Naive B cell (primary cell): ENCODE results near the gene TOMM22. TPM values are rescaled to one million over a fixed set of nuclear protein-coding genes. Genes with fewer than 3 reads are reported as not detected.

Experiments used
- ATAC-seq, 2 donors: fragments of 150-1000 bp; cut with Tn5 transposase; 2 replicates each; pipeline ENCODE4 v1.10.0; 2021; ENCODE audit warnings: low read depth in 2 of 2, mild to moderate bottlenecking in 2 of 2, moderate library complexity in 2 of 2
- DNase-seq: peaks from one replicate; pipeline ENCODE4 v3.0.0; 2022
- H3K27ac Mint-ChIP-seq, 6 donors: one replicate each; pipeline ENCODE4 v1.8.0; 2020 to 2022; ENCODE audit warnings: mild to moderate bottlenecking in 6 of 6, mixed read lengths in 6 of 6, moderate library complexity in 5 of 6, inconsistent platforms in 2 of 6
- H3K27me3 Mint-ChIP-seq, 3 donors: one replicate each; pipeline ENCODE4 v1.8.0; 2021 to 2022; ENCODE audit warnings: mixed read lengths in 3 of 3, mild to moderate bottlenecking in 1 of 3
- H3K36me3 Mint-ChIP-seq, 2 donors: one replicate each; pipeline ENCODE4 v1.8.0; 2020 to 2022; ENCODE audit warnings: mixed read lengths in 2 of 2, inconsistent platforms in 1 of 2, mild to moderate bottlenecking in 1 of 2
- H3K4me1 Mint-ChIP-seq, 3 donors: one replicate each; pipeline ENCODE4 v1.8.0; 2020 to 2022; ENCODE audit warnings: mixed read lengths in 3 of 3, inconsistent platforms in 1 of 3, mild to moderate bottlenecking in 1 of 3, moderate library complexity in 1 of 3
- H3K4me3 Mint-ChIP-seq, 8 donors: one replicate each; pipeline ENCODE4 v1.8.0; 2020 to 2022; ENCODE audit warnings: mild to moderate bottlenecking in 8 of 8, mixed read lengths in 8 of 8, moderate library complexity in 8 of 8, inconsistent platforms in 2 of 8
- H3K9me3 Mint-ChIP-seq, 7 donors: one replicate each; pipeline ENCODE4 v1.8.0; 2020 to 2022; ENCODE audit warnings: mixed read lengths in 7 of 7, mild to moderate bottlenecking in 5 of 7, inconsistent platforms in 2 of 7, moderate library complexity in 1 of 7
- polyA plus RNA-seq, 6 donors: library from polyadenylated mRNA; unstranded; fragments of 300-500 nt; fragmentation: Illumina TruSeq; gene quantifications; one replicate each; pipeline ENCODE4 v1.2.3, GENCODE V29; 2021; ENCODE audit warnings: low read depth in 6 of 6

TOMM22 gene
- polyA plus RNA-seq, 6 donors from 2014 or later: 59.6 to 78.7 (median 71.0) TPM

GRCh38 chr22:38712486-38713207 is 30.9 kb downstream of the TOMM22 start:
- no peak for ATAC-seq
- Mint-ChIP-seq H3K36me3 (peaks cover 8 to 31% of the 10 kb centered on the region in 2 donors), H3K4me3 (peak overlapping the region in 3 of 8 donors; percentile 7 to 23 (median 21))

GRCh38 chr22:38713921-38714320 is 32.2 kb downstream of the TOMM22 start:
- Mint-ChIP-seq H3K27me3 (no peaks in the 10 kb centered on the region), H3K9me3 (no peaks in the 10 kb centered on the region), H3K36me3 (peaks cover 8 to 31% of the 10 kb centered on the region in 2 donors), H3K4me3 (peak overlapping the region in 1 of 8 donors; percentile 45), H3K4me1 (peaks cover 63 to 67% (median 63%) of the 10 kb centered on the region in 3 donors), H3K27ac (peak overlapping the region in 4 of 6 donors; percentile 29 to 70 (median 44))
- DNase-seq (no peak), ATAC-seq (no peak)

More at GRCh38 chr22:38712486-38713207, 30.9 kb downstream of the TOMM22 start:
- H3K27me3 Mint-ChIP-seq: no peaks in the 10 kb centered on the region
- DNase-seq: no peak
- peak overlapping the region in 3 of 6 donors; percentile 12 to 77 (median 70) for H3K27ac Mint-ChIP-seq
- H3K9me3 Mint-ChIP-seq: no peaks in the 10 kb centered on the region
- H3K4me1 Mint-ChIP-seq: peaks cover 76 to 80% (median 76%) of the 10 kb centered on the region in 3 donors

GRCh38 chr22:38715176-38715764 is 33.5 kb downstream of the TOMM22 start:
- H3K27ac Mint-ChIP-seq: peak overlapping the region in 3 of 6 donors; percentile 24 to 58 (median 25)
- DNase-seq (no peak), ATAC-seq (no peak)
- H3K9me3 Mint-ChIP-seq: no peaks in the 10 kb centered on the region
- H3K27me3 Mint-ChIP-seq: no peaks in the 10 kb centered on the region
- peak overlapping the region in 3 of 8 donors; percentile 17 to 50 (median 19) for H3K4me3 Mint-ChIP-seq
- H3K4me1 Mint-ChIP-seq: peaks cover 49 to 55% (median 50%) of the 10 kb centered on the region in 3 donors
- H3K36me3 Mint-ChIP-seq: peaks cover 8 to 31% of the 10 kb centered on the region in 2 donors

GRCh38 chr22:38715852-38716251 is 34.1 kb downstream of the TOMM22 start:
- no peaks in the 10 kb centered on the region for H3K27me3 Mint-ChIP-seq
- no peak overlapping the region for H3K4me3 Mint-ChIP-seq
- H3K27ac Mint-ChIP-seq: peak overlapping the region in 2 of 6 donors; percentile 24 to 57
- peaks cover 44 to 51% (median 44%) of the 10 kb centered on the region in 3 donors for H3K4me1 Mint-ChIP-seq
- ATAC-seq (no peak), DNase-seq (no peak)
- H3K36me3 Mint-ChIP-seq: peaks cover 5 to 27% of the 10 kb centered on the region in 2 donors
- H3K9me3 Mint-ChIP-seq: no peaks in the 10 kb centered on the region

DNA sequence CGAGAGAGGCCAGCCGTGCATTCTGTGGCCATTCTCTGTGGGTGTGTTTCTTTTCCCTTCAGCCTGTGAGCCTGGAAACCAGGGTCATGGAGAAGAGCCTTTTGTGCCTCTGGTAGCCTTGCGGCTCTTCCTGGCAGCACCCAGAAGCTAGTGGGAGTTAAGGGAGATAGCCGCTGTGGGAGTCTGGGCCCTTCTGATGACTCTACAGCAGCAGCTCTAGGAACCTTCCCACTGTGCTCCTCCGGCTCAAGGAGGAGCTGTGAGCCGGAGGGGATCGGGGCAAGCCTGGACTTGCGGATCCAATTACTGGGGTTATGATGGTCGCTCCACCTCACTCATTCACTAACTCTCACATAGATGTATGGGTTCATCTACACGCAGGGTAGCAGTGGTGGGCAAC is 34.5 kb downstream of the TOMM22 start:
- Mint-ChIP-seq H3K27ac (peak overlapping the region in 3 of 6 donors; percentile 47 to 81 (median 78)), H3K4me1 (peaks cover 39 to 47% (median 40%) of the 10 kb centered on the region in 3 donors), H3K4me3 (no peak overlapping the region), H3K27me3 (no peaks in the 10 kb centered on the region), H3K36me3 (peaks cover 1 to 24% of the 10 kb centered on the region in 2 donors), H3K9me3 (no peaks in the 10 kb centered on the region)
- DNase-seq (no peak), ATAC-seq (no peak)

DNA sequence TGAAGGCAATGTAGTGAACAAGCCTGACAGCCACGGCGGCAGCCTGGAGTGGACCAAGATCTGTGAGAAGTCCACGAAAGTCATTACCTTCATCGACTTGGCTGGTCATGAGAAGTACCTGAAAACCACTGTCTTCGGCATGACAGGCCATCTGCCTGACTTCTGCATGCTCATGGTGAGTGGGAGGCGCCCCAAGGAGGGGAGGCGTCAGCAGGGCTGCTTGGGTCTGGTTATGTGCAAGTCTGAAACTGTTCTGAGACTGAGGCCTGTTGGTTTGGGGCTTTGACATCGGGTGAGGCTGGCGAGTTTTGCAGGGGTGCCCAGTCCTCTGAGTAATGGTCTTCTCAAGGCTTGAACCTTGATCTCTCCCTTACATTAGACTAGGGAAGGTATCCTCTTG is 35.1 kb downstream of the TOMM22 start:
- H3K27me3 Mint-ChIP-seq: no peaks in the 10 kb centered on the region
- H3K9me3 Mint-ChIP-seq: no peaks in the 10 kb centered on the region
- H3K4me1 Mint-ChIP-seq: peaks cover 38 to 49% (median 39%) of the 10 kb centered on the region in 3 donors
- H3K27ac Mint-ChIP-seq: peak overlapping the region in 5 of 6 donors; percentile 1 to 81 (median 47)
- peaks cover 0 to 29% of the 10 kb centered on the region in 2 donors for H3K36me3 Mint-ChIP-seq
- ATAC-seq (no peak), DNase-seq (no peak)
- no peak overlapping the region for H3K4me3 Mint-ChIP-seq

- H3K9me3 Mint-ChIP-seq: no peaks in the 10 kb centered on the region
- H3K27ac Mint-ChIP-seq: peak overlapping the region in 4 of 6 donors; percentile 1 to 81 (median 46)
- ATAC-seq: no peak
- no peaks in the 10 kb centered on the region for H3K27me3 Mint-ChIP-seq
- no peak for DNase-seq
- no peak overlapping the region for H3K4me3 Mint-ChIP-seq
- peaks cover 34 to 45% (median 35%) of the 10 kb centered on the region in 3 donors for H3K4me1 Mint-ChIP-seq
- H3K36me3 Mint-ChIP-seq: peaks cover 4 to 30% of the 10 kb centered on the region in 2 donors
Observed at GRCh38 chr22:38717244-38717643, 35.5 kb downstream of the TOMM22 start.

GRCh38 chr22:38718414-38718813 is 36.7 kb downstream of the TOMM22 start:
- no peak for DNase-seq
- Mint-ChIP-seq H3K27ac (peak overlapping the region in 3 of 6 donors; percentile 8 to 83 (median 64)), H3K4me3 (peak overlapping the region in 1 of 8 donors; percentile 12), H3K9me3 (no peaks in the 10 kb centered on the region), H3K36me3 (peaks cover 4 to 23% of the 10 kb centered on the region in 2 donors), H3K27me3 (no peaks in the 10 kb centered on the region), H3K4me1 (peaks cover 22 to 34% (median 23%) of the 10 kb centered on the region in 3 donors)
- ATAC-seq: no peak

DNA sequence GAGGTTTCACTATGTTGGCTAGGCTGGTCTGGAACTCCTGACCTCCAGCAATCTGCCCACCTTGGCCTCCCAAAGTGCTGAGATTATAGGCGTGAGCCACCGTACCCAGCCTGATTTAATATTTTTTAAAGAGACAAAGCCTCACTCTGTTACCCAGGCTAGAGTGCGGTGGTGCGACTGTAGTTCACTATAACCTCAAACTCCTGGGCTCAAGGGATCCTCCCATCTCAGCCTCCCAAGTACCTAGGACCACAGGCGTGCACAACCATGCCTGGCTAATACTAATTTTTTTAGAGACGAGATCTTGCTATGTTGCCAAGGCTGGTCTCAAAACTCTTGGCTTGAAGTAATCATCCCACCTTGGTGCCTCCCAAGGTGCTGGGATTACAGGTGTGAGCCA is 37.4 kb downstream of the TOMM22 start:
- Mint-ChIP-seq H3K9me3 (no peaks in the 10 kb centered on the region), H3K4me3 (no peak overlapping the region), H3K4me1 (peaks cover 15 to 28% (median 18%) of the 10 kb centered on the region in 3 donors), H3K27ac (no peak overlapping the region), H3K27me3 (no peaks in the 10 kb centered on the region), H3K36me3 (peaks cover 4 to 23% of the 10 kb centered on the region in 2 donors)
- no peak for ATAC-seq
- DNase-seq: no peak

DNA sequence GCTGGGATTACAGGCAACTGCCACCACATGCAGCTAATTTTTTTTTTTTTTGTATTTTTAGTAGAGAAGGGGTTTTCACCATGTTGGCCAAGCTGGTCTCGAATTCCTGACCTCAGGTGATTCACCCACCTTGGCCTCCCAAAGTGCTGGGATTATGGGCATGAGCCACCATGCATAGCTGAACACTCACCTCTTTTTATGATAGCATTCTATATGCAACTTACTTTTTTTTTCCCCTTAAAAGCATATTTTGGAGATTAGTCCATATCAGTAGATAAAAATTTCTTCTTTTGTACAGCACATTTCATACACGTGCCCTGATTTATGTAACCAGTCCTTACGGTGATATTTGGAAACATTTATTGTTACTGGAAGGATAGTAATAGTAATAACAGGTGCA is 38.6 kb downstream of the TOMM22 start:
- H3K36me3 Mint-ChIP-seq: peaks cover 11 to 34% of the 10 kb centered on the region in 2 donors
- no peaks in the 10 kb centered on the region for H3K27me3 Mint-ChIP-seq
- no peaks in the 10 kb centered on the region for H3K9me3 Mint-ChIP-seq
- H3K27ac Mint-ChIP-seq: no peak overlapping the region
- peaks cover 14 to 24% (median 14%) of the 10 kb centered on the region in 3 donors for H3K4me1 Mint-ChIP-seq
- DNase-seq: no peak
- no peak for ATAC-seq
- H3K4me3 Mint-ChIP-seq: no peak overlapping the region

GRCh38 chr22:38721551-38721950 is 39.8 kb downstream of the TOMM22 start:
- no peak for ATAC-seq
- Mint-ChIP-seq H3K9me3 (no peaks in the 10 kb centered on the region), H3K4me3 (no peak overlapping the region), H3K4me1 (peaks cover 13 to 23% (median 14%) of the 10 kb centered on the region in 3 donors), H3K27ac (peak overlapping the region in 3 of 6 donors; percentile 43 to 85 (median 72)), H3K36me3 (peaks cover 16 to 39% of the 10 kb centered on the region in 2 donors), H3K27me3 (no peaks in the 10 kb centered on the region)
- no peak for DNase-seq

DNA sequence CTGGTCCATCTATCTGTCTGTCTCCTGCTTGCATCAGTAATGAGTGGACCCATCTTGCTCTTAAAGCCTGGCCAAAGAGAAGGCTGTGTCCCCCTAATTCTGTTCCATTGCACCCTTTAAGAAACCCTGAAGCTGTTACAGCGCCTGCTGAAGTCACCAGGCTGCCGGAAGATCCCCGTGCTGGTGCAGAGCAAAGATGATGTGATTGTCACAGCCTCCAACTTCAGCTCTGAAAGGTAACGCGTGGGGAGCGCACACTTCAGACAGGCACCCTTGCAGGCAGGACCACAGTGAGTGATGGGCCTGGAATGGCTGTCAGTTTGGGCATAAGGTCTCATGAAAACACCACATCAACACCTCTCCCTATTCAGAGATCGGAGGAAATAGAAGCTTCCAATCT is 42.4 kb downstream of the TOMM22 start:
- Mint-ChIP-seq H3K27me3 (no peaks in the 10 kb centered on the region), H3K9me3 (no peaks in the 10 kb centered on the region), H3K36me3 (peaks cover 16 to 40% of the 10 kb centered on the region in 2 donors), H3K27ac (peak overlapping the region in 2 of 6 donors; percentile 44 to 78), H3K4me1 (peaks cover 15 to 20% (median 18%) of the 10 kb centered on the region in 3 donors), H3K4me3 (no peak overlapping the region)
- ATAC-seq (no peak), DNase-seq (no peak)

DNA sequence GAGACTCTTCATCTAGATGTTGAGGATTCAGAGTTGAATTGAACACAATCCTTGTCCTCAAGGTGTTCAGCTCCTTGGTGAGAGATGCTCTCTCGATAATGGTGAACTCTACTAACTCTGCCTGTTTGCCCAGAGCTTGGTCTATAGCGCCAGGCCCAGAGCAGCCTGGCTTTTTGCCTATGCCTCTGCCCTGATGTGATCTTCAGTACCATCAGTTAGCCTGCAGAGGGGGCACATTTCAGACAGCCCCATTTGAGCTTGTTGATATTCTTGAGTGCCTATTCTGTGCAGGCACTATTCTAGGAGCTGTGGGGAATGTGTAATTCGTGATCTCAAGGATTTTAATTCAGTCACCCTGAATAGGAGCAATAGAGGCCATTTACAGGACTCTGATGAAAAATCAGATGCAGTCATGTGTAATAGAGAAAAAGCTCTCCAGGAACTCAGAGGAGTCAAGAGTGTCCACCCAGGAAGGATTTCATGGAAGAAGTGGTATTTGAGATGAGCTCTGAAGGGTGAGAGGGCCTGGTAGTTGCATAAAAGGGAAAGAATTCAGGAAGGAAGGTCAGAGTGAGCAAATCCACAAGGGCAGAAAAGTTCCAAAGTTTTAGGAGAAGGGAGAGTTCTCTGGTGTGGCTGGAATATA is 43.3 kb downstream of the TOMM22 start:
- H3K36me3 Mint-ChIP-seq: peaks cover 16 to 43% of the 10 kb centered on the region in 2 donors
- H3K9me3 Mint-ChIP-seq: no peaks in the 10 kb centered on the region
- H3K27ac Mint-ChIP-seq: peak overlapping the region in 5 of 6 donors; percentile 27 to 86 (median 83)
- peak; percentile 81 for ATAC-seq
- H3K4me3 Mint-ChIP-seq: peak overlapping the region in 1 of 8 donors; percentile 30
- H3K4me1 Mint-ChIP-seq: peaks cover 16 to 20% (median 18%) of the 10 kb centered on the region in 3 donors
- DNase-seq: no peak
- no peaks in the 10 kb centered on the region for H3K27me3 Mint-ChIP-seq
